HEK293 (cell line): ENCODE data around the gene SLC10A2.

Experiments
- CTCF ChIP-seq: fragments of 450-650 bp; formaldehyde crosslinking; IDR thresholded peaks from 2 replicates; pipeline ENCODE4 v1.5.1; 2016; ENCODE audit warnings: missing biosample characterization, missing genetic modification characterization
- ZFP41 ChIP-seq: fragments of 450-650 bp; formaldehyde crosslinking; IDR thresholded peaks from 2 replicates; pipeline ENCODE4 v1.5.1; 2016; ENCODE audit warnings: missing biosample characterization, missing genetic modification characterization, borderline replicate concordance
- ZNF18 ChIP-seq: fragments of 450-650 bp; formaldehyde crosslinking; IDR thresholded peaks from 2 replicates; pipeline ENCODE4 v1.5.1; 2016; ENCODE audit warnings: missing biosample characterization, missing genetic modification characterization
- ZNF398 ChIP-seq: fragments of 450-650 bp; formaldehyde crosslinking; IDR thresholded peaks from 2 replicates; pipeline ENCODE4 v1.5.1; 2017; ENCODE audit warnings: missing biosample characterization, missing genetic modification characterization
- ZNF426 ChIP-seq: fragments of 450-650 bp; formaldehyde crosslinking; IDR thresholded peaks from 2 replicates; pipeline ENCODE4 v1.5.1; 2017; ENCODE audit warnings: missing biosample characterization, missing genetic modification characterization, mild to moderate bottlenecking, inconsistent platforms, moderate library complexity
- ZNF449 ChIP-seq: fragments of 450-650 bp; formaldehyde crosslinking; IDR thresholded peaks from 2 replicates; pipeline ENCODE4 v1.5.1; 2017; ENCODE audit warnings: missing biosample characterization, mild to moderate bottlenecking, missing genetic modification characterization, moderate library complexity
- ZNF488 ChIP-seq: fragments of 450-650 bp; formaldehyde crosslinking; IDR thresholded peaks from 2 replicates; pipeline ENCODE4 v1.5.1; 2016; ENCODE audit warnings: missing biosample characterization, missing genetic modification characterization
- ZNF530 ChIP-seq: fragments of 450-650 bp; formaldehyde crosslinking; IDR thresholded peaks from 2 replicates; pipeline ENCODE4 v1.5.1; 2016; ENCODE audit warnings: low read depth, missing biosample characterization, missing genetic modification characterization
- ZNF645 ChIP-seq: fragments of 450-650 bp; formaldehyde crosslinking; IDR thresholded peaks from 2 replicates; pipeline ENCODE4; 2016; ENCODE audit warnings: missing biosample characterization, missing genetic modification characterization

GRCh38 chr13:103081435-103081834, 15.2 kb upstream of the SLC10A2 start:
- TF ChIP-seq CTCF (tag by site-specific recombination), result no peak
- no peak for TF ChIP-seq ZNF530 (tag by site-specific recombination)
- TF ChIP-seq ZNF398 (tag by site-specific recombination), result no peak
- TF ChIP-seq ZNF449 (tag by site-specific recombination), result no peak
- TF ChIP-seq ZNF426 (tag by site-specific recombination), result no peak
- TF ChIP-seq ZNF18 (tag by site-specific recombination), result no peak
- no peak for TF ChIP-seq ZFP41 (tag by site-specific recombination)
- TF ChIP-seq ZNF645 (tag by site-specific recombination), result no peak
- no peak for TF ChIP-seq ZNF488
